CD4-positive, alpha-beta T cell treated with Interleukin-12 subunit alpha and Interleukin-12 subunit beta, for 1 hour (primary cell): ENCODE measurements around the gene NQO2.
"Not testable (repeated sequence)": the region's sequence is repeated elsewhere in the genome, so short reads cannot be mapped to it uniquely, and the experiment has no call there.

Source experiments
- DNase-seq: peaks from one replicate; pipeline ENCODE4 v3.0.0-alpha.2; 2020

The NQO2 gene

DNA sequence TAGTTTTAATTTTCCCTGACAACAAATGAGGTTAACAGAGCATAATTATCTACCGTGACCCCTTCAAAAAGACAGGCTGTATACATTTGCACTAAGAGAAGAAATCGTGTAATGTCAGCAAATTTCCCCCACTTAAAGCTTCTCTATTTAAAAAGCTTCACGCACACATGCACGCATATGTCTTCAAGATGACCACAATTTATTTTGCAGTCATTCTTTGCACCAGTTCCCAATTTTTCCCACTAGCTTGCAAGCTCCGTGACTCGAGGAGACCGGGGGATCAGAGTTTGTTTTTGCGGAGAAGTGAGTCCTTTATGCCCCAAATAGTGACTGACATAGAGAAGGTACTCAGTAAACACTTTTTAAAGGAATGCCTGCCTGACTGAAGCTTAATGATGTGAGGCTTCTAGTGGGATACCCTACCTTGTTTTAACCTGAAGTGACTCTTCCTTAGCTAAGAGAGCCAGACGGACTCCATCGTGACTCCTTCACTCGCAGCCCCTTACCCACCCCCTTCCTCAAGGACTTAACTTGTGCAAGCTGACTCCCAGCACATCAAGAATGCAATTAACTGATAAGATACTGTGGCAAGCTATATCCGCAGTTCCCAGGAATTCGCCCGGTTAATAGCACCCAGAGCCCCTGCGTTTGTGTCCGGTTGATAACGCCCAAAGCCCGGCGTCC lies 9.3 kb upstream of the NQO2 start:
- DNase-seq = peak; percentile 36

DNA sequence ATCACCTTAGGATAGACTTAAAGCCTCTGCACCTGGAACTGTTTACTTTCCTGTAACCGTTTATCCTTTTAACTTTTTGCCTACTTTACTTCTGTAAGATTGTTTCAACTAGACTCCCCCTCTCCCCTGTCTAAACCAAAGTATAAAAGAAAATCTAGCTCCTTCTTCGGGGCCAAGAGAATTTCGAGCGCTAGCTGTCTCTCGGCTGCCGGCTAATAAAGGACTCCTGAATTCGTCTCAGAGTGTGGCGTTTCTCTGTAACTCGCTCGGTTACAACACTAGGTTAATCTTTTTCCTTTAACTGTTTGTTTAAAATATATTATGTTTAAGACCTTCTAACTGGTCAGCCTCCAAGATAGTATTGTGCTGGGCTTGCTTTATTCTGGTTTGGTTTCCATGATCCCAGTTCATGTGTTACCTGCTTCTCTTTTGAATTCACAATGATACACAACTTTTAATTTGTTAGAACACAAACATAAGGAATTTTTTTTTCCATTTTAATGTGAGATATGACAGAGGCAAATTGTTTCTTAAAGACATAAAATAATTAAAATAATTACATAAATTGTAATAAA lies 8.7 kb upstream of the NQO2 start:
- no peak for DNase-seq

DNA sequence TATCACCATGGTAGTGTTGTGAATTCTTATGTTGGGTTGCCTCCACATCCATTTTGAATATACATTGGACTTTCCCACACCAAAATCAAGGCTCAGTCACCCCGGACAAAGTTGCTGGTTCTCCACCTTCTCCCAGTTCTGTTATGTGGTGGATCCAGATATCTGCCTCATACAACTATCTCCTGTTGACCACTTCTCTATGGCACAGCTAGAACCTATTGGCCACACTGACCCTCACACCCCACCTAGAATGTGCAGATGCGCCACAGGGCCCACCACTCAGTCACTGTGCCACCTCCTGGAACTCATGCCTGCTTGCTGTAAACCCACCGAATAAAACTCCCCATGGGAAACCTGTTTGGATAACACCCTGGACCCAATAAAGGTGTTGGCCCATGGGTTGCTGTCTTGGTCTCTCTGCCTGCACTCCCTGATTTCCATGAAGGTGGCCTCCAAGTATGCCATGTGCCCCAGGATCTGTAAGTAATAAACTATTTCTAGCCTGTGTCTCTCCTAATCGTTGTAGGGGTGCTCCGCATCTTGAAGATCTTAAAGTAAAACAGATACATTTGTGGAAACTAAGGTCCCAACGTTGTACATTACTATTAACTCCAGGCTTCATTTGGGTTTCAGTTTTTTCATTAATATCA lies 7.2 kb upstream of the NQO2 start:
- DNase-seq = no peak

DNA sequence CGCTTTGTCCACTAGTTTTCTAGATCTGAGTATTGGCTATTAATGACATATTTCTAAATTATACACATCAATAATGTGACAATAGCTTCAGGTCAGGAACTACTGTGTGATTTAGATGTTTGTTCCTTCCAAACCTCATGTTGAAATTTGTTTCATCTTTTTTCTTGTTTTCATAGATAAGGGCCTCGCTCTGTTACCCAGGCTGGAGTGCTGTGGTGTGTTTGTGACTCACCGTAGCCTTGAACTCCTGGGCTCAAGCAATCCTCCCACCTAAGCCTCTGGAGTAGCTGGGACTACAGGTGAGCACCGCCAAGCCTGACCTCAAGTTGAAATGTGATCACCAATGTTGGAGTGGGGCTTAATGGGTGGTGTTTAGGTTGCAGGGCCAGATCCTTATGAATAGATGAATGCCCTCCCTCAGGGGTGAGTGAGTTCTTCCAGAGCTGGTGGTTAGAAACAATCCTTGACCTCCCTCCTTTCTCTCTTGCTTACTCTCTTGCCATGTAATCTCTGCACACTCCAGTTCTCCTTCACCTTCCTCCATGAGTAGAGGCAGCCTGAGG lies 5.9 kb upstream of the NQO2 start:
- no peak for DNase-seq

DNA sequence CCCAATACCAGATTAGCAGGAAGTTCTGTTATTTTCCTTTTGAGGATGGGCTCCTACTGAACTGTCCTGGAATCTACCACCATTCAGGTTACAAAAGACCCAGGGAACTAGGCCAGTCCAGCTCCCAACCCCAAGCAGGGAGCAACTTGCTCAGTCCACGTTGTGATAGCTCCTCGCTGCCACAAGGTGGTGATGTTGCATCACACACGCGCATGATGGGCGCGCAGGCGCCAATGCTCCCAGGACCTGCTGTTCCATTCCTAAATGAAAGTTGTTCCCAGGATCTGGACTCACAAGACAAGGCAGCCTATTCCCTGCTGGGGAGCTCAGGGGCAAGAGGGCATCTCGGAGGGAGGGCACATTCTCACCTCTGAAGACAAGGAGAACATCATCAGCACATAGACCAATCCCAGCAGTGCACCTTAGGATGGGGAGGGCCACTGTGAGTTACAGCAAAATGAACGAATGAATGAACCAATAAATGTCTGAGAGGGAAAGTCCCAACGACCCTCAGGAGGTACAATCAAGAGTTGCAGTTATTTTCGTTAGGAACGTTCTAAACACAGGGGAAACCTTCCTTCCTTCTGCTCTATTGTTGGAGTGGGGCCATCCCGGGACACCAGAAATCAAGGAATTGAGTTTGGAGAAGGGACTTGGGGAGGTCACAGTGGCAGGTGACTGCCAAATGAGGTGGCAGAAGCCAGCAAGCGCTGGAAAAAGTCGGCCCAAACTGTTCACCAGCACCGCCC lies 1.3 kb upstream of the NQO2 start:
- peak; percentile 69 for DNase-seq

DNA sequence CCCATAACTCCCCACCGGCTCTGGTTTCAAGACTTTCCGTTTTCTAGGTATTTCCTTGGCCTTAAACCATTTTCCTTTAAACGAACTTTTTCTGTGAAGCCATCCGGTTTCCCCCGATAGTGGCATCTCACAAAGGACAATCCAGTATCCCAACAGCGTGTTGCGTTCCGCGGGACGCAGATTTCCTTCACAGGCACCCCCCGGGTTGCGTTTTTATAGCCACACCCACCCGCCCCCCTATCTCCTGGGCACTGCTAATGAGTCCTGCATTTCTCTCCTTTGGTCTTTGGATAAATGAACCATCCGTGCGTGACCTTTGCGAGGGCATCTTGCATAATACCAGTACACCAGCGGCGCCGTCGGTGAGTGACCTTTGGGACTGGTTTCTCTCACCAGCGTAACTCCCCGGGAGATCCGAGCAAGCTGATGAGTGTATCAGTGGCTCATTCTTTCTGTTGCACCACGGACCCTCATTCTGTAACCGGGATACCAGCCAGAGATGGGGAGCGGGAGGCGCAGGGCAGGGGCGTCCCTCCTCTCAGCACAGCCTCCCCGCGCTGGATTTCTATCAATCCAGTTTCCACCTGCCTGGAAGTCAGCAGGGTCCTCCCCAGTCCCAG lies 586 bp upstream of the NQO2 start:
- DNase-seq = peak; percentile 26

DNA sequence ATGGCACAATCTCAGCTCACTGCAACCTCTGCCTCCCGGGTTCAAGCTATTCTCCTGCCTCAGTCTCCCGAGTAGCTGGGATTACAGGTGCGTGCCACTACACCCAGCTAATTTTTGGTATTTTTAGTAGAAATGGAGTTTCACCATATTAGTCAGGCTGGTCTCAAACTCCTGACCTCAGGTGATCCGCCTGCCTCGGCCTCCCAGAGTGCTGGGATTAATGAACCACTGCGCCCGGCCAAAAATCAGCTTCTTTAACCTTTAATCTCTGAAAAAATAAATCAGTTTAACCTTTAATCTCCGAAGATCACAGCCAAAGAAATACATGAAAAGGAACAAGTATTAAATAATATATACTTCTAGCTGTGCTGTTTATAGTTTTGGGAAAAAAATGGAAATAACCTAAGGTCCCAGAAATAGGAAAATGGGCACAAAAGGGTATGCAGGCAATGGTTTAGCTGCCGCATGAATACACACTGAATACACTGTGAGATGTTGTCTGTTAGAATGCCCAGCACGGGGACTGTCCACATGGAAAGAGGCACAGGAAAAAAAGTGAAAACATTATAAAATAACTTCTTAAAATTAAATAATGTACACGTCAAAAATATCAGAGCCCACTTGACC lies 1.6 kb downstream of the NQO2 start:
- no peak for DNase-seq

DNA sequence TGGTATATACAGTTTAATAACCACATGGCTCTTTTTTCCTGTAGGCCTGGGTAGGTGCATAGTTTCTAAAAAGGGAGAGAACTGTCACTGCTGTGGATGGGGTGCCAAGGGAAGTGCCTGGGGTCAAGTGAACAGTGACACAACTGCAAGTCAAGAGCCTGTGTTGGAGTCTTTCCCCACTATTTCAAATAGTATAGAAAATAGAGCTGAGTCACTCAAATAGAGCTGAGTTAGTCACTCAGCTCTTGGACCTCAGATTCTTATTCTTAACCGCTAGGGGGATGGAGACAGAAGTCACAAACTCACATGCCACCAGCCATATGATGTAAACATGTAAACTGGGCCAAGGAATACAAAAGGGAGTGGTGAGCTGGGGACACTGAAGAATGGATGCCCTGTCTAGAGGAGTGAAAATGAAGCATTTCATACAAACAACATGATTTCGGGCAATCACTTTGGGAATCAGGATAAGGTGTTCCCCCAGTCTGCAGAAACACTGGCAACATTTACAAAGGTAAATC lies 2.1 kb downstream of the NQO2 start:
- DNase-seq = peak; percentile 66

DNA sequence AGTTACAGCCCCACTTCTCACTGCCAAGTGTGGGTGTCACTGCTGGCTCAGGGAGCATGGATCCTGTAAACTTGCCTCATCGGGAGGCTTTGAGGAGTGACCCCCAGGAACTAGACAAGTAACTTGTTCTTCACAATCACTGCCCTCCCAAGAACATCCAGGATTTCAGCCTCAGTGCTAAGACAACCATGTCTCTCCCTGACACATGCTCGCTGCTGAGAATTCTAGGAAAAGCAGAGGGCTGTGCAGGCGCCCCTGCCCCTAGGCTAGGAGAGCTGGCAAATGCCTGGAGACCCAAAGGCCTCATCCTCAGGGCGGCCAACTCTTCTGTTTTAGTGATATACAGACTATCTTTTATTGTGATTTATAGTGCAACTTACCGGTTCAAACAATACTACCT lies 3.5 kb downstream of the NQO2 start:
- DNase-seq = not testable (repeated sequence)

DNA sequence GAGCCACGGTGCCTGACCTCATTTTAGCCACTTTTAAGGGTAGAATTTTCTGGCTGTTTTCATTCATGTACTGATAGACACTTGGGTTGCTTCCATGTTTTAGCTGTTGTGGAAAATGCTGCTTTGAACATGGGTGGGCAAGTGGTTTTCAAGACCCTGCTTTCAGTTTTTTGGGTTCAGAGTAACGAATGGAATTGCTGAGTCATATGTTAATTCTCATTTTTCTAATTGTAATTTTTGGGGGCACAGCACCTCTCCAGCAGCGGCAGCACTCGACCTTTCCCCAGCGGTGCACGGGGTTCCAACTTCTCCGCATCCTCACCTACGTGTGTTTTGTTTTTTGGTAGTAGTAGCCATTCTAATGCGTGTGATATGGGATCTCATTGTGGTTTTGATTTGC lies 5.4 kb downstream of the NQO2 start:
- DNase-seq = no peak

DNA sequence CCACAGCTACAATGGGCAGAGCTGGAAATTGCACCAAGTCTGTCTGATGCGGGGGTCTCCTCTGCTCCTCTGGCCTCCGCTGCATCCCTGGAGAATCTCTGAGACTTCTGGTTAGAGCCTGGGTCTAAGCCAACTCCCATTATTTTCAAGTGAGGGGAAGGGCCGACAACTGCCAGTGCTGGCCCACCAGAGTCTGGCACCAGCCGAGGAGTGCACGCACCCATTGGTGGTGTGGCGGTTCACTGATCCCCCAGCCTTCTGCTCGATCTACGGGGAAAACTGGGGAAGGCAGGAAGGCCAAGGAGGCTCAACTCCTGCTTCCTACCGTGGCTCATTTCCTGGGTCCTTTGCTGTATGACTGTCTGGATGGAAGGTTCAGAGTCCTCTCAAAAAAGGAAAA lies 6.2 kb downstream of the NQO2 start:
- DNase-seq = no peak

DNA sequence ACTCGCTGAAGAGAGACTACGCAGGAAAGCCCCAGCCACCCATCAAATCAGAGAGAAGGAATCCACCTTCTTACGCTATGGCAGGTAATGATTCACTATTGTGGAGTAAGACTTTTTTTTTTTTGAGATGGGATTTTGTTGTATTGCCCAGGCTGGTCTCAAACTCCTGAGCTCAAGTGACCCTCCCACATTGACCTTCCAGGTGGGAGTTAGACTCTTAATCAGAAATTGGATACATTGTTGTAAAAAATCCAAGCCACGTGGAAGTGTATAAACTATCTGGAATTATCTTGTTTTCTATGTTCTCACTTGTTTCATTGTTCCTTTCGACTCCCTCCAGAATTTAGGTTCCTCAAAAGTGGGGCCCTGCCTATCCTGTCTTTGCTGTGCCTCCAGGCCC lies 6.8 kb downstream of the NQO2 start:
- DNase-seq = no peak

DNA sequence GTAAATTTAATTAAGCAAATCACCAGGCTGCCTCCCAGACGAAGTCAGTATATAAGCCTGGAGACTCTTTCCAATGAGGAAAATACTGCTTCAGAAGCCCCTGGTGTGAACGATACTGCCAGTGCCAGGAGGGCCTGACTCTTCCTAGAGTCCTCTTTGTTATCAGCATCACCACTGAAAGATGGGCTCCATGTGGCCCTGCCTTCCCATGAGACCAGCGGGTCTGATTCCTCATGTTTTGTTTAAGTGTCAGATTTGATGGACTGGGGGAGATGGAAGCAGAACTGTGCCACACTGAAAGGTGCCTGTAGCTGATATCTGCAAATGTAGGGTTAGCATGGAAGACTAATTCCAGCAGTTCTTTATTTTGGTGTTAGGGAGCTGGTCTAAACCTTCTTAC lies 7.9 kb downstream of the NQO2 start:
- no peak for DNase-seq

DNA sequence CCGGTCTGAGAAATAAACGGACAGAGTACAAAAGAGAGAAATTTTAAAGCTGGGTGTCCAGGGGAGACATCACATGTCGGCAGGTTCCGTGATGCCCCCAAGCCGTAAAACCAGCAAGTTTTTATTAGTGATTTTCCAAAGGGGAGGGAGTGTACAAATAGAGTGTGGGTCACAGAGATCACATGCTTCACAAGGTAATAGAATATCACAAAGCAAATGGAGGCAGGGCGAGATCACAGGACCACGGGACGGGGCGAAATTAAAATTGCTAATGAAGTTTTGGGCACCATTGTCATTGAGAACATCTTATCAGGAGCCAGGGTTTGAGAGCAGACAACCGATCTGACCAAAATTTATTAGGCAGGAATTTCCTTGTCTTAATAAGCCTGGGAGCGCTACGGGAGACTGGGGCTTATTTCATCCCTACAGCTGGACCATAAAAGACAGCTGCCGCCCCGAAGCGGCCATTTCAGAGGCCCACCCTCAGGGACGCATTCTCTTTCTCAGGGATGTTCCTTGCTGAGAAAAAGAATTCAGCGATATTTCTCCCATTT lies 9.1 kb downstream of the NQO2 start:
- DNase-seq = not testable (repeated sequence)

DNA sequence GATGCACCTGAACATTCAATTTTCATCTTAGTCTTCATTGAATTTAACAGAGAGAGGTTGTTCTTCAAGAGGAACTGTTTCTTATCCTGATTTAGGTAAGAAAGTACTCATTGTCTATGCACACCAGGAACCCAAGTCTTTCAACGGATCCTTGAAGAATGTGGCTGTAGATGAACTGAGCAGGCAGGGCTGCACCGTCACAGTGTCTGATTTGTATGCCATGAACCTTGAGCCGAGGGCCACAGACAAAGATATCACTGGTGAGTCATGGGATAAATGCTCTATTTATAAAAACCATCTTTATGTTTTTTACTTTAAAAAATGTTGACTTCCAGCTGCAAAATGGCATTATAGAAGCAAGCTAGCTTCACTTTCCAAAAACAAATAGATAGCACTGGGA lies 10.2 kb downstream of the NQO2 start:
- no peak for DNase-seq

DNA sequence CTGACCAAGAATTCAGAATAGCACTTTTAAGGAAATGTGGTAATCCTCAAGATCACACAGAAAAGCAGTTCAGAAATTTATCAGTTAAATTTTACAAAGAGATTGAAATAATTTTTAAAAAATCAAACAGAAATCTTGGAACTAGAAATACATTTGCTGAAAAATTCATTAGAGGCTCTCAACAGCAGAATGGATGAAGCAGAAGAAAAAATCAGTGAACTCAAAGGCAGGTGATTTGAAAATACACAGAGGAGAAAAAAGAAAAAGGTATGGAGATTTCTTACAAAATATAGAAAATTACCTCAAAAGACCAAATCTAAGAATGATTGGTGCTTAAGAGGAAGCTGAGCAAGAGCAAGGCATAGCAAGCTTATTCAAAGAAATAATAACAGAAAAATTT lies 11.5 kb downstream of the NQO2 start:
- no peak for DNase-seq

DNA sequence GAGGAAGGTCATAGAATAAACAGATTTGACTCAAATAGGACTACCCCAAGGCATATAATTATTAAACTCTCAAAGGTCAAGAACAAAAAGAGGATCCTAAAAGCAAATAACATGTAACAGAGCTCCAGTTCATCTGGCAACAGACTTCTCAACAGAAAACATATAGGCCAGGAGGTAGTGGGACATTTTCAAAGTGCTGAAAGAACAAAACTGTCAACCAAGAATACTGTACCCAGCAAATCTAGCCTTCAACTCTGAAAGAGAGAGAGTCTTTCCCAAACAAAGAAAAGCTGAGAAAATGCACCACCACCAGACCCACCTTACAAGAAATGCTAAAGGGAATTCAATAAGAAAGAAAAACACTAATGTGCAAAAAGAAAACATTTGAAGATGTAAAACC lies 11.9 kb downstream of the NQO2 start:
- no peak for DNase-seq

DNA sequence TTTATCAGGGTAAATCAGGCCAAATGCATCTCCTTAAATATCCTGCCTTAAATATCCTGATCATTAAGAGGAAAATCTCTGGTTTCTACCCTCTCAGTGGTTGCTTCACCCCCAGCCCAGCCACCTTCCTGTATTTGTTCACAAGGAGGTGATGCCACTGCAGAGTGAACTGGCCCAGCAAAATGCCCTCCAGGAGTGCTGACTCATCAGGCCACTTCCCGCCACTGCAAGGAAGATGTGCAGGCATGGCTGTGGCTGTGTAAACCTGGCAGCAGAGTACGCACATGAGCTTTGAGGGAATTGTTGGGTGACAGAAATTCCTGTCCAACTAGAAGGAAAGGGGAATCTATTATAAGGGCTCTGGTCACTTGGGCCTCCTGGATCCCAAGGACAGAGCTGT lies 13.8 kb downstream of the NQO2 start:
- DNase-seq = no peak

DNA sequence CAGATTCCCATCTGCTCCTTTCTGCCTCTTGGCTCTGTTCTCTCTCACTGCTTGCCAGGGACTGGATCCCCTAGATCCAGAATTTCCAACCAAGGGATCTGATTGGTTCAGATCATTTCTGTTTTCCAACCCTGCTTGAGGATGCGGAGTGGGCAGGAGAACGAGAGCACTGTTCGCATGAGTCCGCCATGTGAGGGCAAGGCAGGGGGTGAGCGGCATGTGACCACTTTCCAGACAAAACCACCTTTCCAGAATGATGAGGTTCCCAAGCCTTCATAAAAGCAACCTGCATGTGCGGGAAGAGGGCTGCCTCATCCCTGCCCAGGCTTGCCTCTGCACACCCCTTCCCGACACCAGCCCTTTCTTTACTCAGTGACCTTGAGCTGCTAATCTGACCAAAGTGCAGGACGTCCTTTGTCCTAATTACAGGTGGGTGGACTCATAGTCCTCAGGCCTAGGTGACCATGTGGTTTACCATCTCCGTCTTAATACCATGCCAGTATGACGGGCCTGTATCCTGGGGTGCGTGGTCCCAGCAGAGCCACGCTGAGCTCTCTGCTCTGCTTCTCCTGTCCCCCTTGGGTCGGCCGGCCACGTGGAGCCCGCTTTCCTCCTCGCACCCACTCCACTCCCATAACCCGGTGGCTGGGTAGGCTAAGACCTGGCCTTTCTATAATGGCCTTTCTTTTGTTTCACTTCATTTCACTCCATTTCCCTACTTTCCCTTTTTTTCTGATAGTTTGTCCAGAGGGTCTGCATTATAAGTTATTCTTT lies 14.4 kb downstream of the NQO2 start:
- DNase-seq = no peak

DNA sequence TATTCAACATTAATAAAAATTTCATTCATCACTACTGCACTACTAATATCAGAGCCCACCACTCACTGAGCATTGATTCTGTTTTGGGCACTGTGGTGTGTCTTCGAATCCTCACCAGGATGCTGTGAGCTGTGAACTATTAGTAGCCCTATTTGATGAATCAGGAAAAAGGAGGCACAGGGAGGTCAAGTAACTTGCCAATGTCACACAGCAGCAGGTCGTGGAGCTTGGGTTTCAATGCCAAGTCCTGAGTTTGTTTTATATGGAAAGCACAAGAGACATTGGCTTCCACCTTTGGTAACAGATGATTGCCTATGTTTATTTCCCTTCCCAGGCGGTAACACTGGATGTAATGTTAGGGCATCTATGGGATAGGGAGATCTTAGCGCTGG lies 15.0 kb downstream of the NQO2 start:
- DNase-seq = no peak

DNA sequence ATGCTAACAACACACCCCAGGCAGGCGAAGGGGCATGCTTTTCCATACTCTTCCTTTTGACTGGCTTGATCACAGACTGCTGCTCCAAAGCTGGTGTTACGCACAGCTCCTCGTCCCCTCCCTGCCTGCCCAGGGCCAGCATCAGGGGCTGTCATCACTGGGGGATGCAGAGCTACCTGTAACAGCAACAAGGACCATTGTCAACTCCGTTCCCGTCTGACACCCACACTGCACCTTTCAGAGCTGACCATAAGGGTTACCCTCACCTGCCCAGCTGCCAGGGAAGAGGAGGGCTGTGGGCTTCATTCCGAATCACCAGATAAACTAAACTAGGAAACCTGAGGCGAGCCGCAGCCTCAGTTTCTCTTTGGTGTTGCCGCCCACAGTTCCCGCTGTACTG lies 15.4 kb downstream of the NQO2 start:
- no peak for DNase-seq
